ENCODE measurements around the gene NDE1. TPM values are rescaled to one million over a fixed set of nuclear protein-coding genes. Genes with fewer than 3 reads are reported as not detected.
"Not testable (repeated sequence)": the region's sequence is repeated elsewhere in the genome, so short reads cannot be mapped to it uniquely, and the experiment has no call there.

NDE1 gene
- total and polyA plus RNA-seq, 2 of the 8 experiments (the other 6 are each of a cell fraction or from before 2014, with no cell fraction given) = 13.3 to 41.3 TPM

GRCh38 chr16:15607221-15607699, 42.8 kb upstream of the NDE1 start:
- POLR2A ChIA-PET (ENCODE audit: partially characterized antibody); H2BK120ac ChIP-seq (replicated peaks; ENCODE audit: low read depth, low read length): not testable (repeated sequence)

More at GRCh38 chr16:15607221-15607699, 42.8 kb upstream of the NDE1 start:
- not testable (repeated sequence) for H3K79me1 ChIP-seq (ENCODE audit: low read depth, low read length); H3K18ac ChIP-seq (ENCODE audit: extremely low read depth, low read length); H2BK12ac ChIP-seq (ENCODE audit: low read depth, low read length); H2AK5ac ChIP-seq (ENCODE audit: low read depth, low read length); H3K4ac ChIP-seq (replicated peaks; ENCODE audit: insufficient read length, low read depth, low read length); H3K14ac ChIP-seq (ENCODE audit: insufficient read length); H4K5ac ChIP-seq (ENCODE audit: insufficient read length, low read depth, low read length); H2BK15ac ChIP-seq (ENCODE audit: low read length); H3K9me3 ChIP-seq (ENCODE audit: insufficient read depth in 2 of 2, low read depth in 1 of 2, low read length in 1 of 2); H2AFZ ChIP-seq (ENCODE audit: low read length); H2BK5ac ChIP-seq (ENCODE audit: low read depth, low read length); H3K4me3 ChIP-seq (ENCODE audit: extremely low read depth in 1 of 4, insufficient read depth in 2 of 4, low read depth in 3 of 4, low read length in 4 of 4); H3K23ac ChIP-seq (ENCODE audit: insufficient read length); H3K27me3 ChIP-seq (replicated peaks in 1 of 4; ENCODE audit: control insufficient read depth in 3 of 4, extremely low read depth in 1 of 4, insufficient read depth in 3 of 4, low read length in 3 of 4); H3K4me2 ChIP-seq (ENCODE audit: insufficient read depth in 1 of 2, low read depth in 2 of 2, low read length in 2 of 2); H3K4me1 ChIP-seq (replicated peaks in 1 of 4; ENCODE audit: control insufficient read depth in 3 of 4, insufficient read depth in 4 of 4, low read length in 3 of 4); H4K20me1 ChIP-seq (replicated peaks in 1 of 2; ENCODE audit: control insufficient read depth in 1 of 2, insufficient read depth in 2 of 2, low read length in 2 of 2); H3K79me2 ChIP-seq (ENCODE audit: control insufficient read depth in 1 of 2, insufficient read depth in 2 of 2, low read length in 2 of 2); H4K8ac ChIP-seq (ENCODE audit: extremely low read depth, insufficient read depth, low read length); FAIRE-seq; H3K9ac ChIP-seq (replicated peaks in 1 of 4; ENCODE audit: extremely low read depth in 1 of 4, low read depth in 3 of 4, low read length in 3 of 4); DNase-seq (ENCODE audit: low read depth in 1 of 2, low spot score in 2 of 2); H3K23me2 ChIP-seq (ENCODE audit: low read depth, low read length); H3K56ac ChIP-seq (replicated peaks; ENCODE audit: insufficient read length, low read depth, low read length); H2BK20ac ChIP-seq (ENCODE audit: low read length); H4K91ac ChIP-seq (replicated peaks; ENCODE audit: insufficient read length, low read length)
- 0 out of 2 replicates have a peak overlapping the region, but pooled peaks have one; percentile 39 for H3K27ac ChIP-seq (ENCODE audit: low read depth, low read length)
- WGBS, 2 experiments (ENCODE audit: extremely low coverage in 1 of 2, insufficient coverage in 1 of 2, insufficient read length in 1 of 2, insufficient replicate concordance in 2 of 2, low coverage in 1 of 2, low lambda C conversion rate in 2 of 2, missing lambda C conversion rate in 1 of 2) = 94% methylated on average over 11 of the region's 12 CpGs; no CpG with 5 or more reads in 1 of the 2 experiments
- peaks cover 12 to 33% (median 31%) of the 10 kb centered on the region in 4 experiments for H3K36me3 ChIP-seq (ENCODE audit: control insufficient read depth in 2 of 4, insufficient read depth in 4 of 4, low read length in 3 of 4)
- CTCF ChIA-PET (ENCODE audit: partially characterized antibody) = interaction anchor here (1.0 kb wide), 1 partner anchor 35 kb away, joined by 3 read pairs; the partner anchor contains the start of gene MARF1

Data from H1 (cell line).